Measurements from ENCODE around the gene CCDC57. TPM values are rescaled to one million over a fixed set of nuclear protein-coding genes. Genes with fewer than 3 reads are reported as not detected.

CCDC57 gene
- polyA plus RNA-seq, 1 donor from 2014 or later = 70.9 TPM

DNA sequence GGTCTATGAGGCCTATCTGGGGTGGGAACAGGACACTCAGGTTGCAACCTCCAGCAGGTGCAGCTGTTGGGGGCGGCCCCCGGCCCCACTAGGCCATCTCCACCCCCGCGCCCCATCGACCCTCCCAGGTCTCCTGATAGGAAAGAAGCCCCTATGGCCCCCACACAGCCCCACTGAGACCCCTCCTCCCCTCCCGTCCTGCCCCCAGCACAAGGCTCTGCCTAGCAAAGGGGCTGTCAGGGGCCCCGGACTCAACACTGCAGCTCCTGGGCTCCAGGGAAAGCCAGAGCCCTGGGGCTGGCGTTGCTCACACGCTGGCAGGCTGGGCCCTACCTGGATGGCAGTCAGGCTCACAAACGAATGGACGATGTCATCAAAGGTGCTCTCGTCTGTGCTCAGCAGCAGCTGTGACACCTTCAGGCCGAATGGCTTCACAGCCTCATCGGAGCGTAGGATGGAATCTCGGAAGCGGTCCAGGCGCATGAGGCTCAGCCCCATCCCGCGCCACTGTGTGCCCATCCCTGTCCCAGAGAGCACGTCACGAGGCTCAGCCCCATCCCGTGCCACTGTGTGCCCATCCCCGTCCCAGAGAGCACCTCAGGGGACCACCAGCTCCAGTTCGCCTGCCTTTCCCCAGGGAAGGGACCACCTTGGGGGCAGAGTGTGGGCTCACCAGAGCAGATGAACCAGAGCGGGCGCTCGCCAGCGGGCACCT lies 121.9 kb downstream of the CCDC57 start:
- H3K36me3 ChIP-seq (ENCODE audit: insufficient read depth, low read length) = no peaks in the 10 kb centered on the region
- no peaks in the 10 kb centered on the region for H3K27me3 ChIP-seq (ENCODE audit: insufficient read depth, low read depth, low read length)
- H4K20me1 ChIP-seq (ENCODE audit: insufficient read depth) = no peaks in the 10 kb centered on the region
- H3K9me2 ChIP-seq (ENCODE audit: insufficient read depth, low read length) = no peaks in the 10 kb centered on the region
- H3F3A ChIP-seq (ENCODE audit: insufficient read depth, low read length, poor library complexity, severe bottlenecking) = no peaks in the 10 kb centered on the region
- H3K4me3 ChIP-seq (ENCODE audit: low read length) = no peak overlapping the region
- no peaks in the 10 kb centered on the region for H3K9me3 ChIP-seq (ENCODE audit: low read length)
- no peak overlapping the region for H2AFZ ChIP-seq (ENCODE audit: low read depth, low read length)
- no peak overlapping the region for H3K4me2 ChIP-seq (ENCODE audit: low read length)
- H3K9ac ChIP-seq (ENCODE audit: low read length) = no peak overlapping the region
- H3K27ac ChIP-seq (ENCODE audit: low read length) = no peak overlapping the region
- peaks cover 9% of the 10 kb centered on the region for H3K79me2 ChIP-seq (replicated peaks; ENCODE audit: insufficient read depth, low read length)
- TF ChIP-seq TAF1 (IDR thresholded peaks at IDR 0.05; ENCODE audit: low read depth) = no peak
- TF ChIP-seq RAD21 (conservative IDR thresholded peaks at IDR 0.05) = no peak
- no peak for TF ChIP-seq POLR2AphosphoS5 (IDR thresholded peaks at IDR 0.05)
- no peak for TF ChIP-seq REST (IDR thresholded peaks at IDR 0.05; ENCODE audit: borderline replicate concordance)
- no peak for TF ChIP-seq SMC3 (conservative IDR thresholded peaks at IDR 0.05; ENCODE audit: poor library complexity)
- TF ChIP-seq EZH2 (IDR thresholded peaks at IDR 0.05; ENCODE audit: borderline replicate concordance, insufficient read depth, low read length, poor library complexity, severe bottlenecking) = no peak
- no peak for TF ChIP-seq EP300 (conservative IDR thresholded peaks at IDR 0.05; ENCODE audit: poor library complexity, severe bottlenecking)
- TF ChIP-seq MXI1 (conservative IDR thresholded peaks at IDR 0.05; ENCODE audit: poor library complexity, severe bottlenecking) = no peak
- no peak for TF ChIP-seq CTCF (IDR thresholded peaks at IDR 0.05; ENCODE audit: poor library complexity, severe bottlenecking)

- Histone ChIP-seq H3K79me2 (replicated peaks; ENCODE audit: insufficient read depth, low read length) (peaks cover under 1% of the 10 kb centered on the region), H3K36me3 (ENCODE audit: insufficient read depth, low read length) (no peaks in the 10 kb centered on the region)
- TF ChIP-seq REST (IDR thresholded peaks at IDR 0.05; ENCODE audit: borderline replicate concordance) (no peak), POLR2AphosphoS5 (IDR thresholded peaks at IDR 0.05) (no peak), CTCF (IDR thresholded peaks at IDR 0.05; ENCODE audit: poor library complexity, severe bottlenecking) (no peak), EP300 (conservative IDR thresholded peaks at IDR 0.05; ENCODE audit: poor library complexity, severe bottlenecking) (no peak), RAD21 (conservative IDR thresholded peaks at IDR 0.05) (no peak), EZH2 (IDR thresholded peaks at IDR 0.05; ENCODE audit: borderline replicate concordance, insufficient read depth, low read length, poor library complexity, severe bottlenecking) (no peak), SMC3 (conservative IDR thresholded peaks at IDR 0.05; ENCODE audit: poor library complexity) (no peak), TAF1 (IDR thresholded peaks at IDR 0.05; ENCODE audit: low read depth) (no peak), MXI1 (conservative IDR thresholded peaks at IDR 0.05; ENCODE audit: poor library complexity, severe bottlenecking) (no peak)
Observed at GRCh38 chr17:82089723-82090548, 122.7 kb downstream of the CCDC57 start.

More at GRCh38 chr17:82089723-82090548, 122.7 kb downstream of the CCDC57 start:
- Histone ChIP-seq H3K27ac (ENCODE audit: low read length) (no peak overlapping the region), H3K4me2 (ENCODE audit: low read length) (no peak overlapping the region), H3K9me2 (ENCODE audit: insufficient read depth, low read length) (no peaks in the 10 kb centered on the region), H3K9me3 (ENCODE audit: low read length) (no peaks in the 10 kb centered on the region), H3F3A (ENCODE audit: insufficient read depth, low read length, poor library complexity, severe bottlenecking) (no peaks in the 10 kb centered on the region), H3K9ac (ENCODE audit: low read length) (no peak overlapping the region), H4K20me1 (ENCODE audit: insufficient read depth) (no peaks in the 10 kb centered on the region), H2AFZ (ENCODE audit: low read depth, low read length) (no peak overlapping the region), H3K4me3 (ENCODE audit: low read length) (no peak overlapping the region), H3K27me3 (ENCODE audit: insufficient read depth, low read depth, low read length) (no peaks in the 10 kb centered on the region)

Measured in neural cell (in vitro differentiated cells).